EL (cell line): ENCODE measurements around the gene MGLL.

ENCODE experiments used
- DNase-seq: peaks from one replicate; pipeline ENCODE4 v3.0.0-alpha.2; 2016

The MGLL gene

DNA sequence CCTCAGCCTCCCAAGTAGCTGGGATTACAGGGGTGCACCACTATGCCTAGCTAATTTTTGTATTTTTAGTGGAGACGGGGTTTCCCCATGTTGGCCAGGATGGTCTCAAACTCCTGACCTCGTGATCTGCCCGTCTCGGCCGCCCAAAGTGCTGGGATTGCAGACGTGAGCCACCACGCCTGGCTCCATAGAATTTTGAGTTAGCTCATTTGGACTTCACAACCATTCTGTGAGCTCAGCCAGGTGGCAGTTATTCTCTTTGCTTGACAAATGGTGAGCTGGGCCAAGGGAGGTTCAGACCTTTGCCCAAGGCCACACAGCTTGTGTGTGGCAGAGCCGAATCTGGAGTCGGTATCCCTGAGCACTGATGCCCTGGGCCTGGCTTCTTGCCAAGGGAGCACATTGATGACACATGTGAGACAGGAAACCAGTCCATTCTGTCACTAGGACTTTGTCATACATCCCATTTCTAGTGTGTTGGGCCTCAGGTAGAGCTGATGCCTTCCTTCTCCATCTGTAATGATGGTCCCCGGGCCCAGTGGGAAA, 175.7 kb downstream of the MGLL start:
- DNase-seq: no peak

DNA sequence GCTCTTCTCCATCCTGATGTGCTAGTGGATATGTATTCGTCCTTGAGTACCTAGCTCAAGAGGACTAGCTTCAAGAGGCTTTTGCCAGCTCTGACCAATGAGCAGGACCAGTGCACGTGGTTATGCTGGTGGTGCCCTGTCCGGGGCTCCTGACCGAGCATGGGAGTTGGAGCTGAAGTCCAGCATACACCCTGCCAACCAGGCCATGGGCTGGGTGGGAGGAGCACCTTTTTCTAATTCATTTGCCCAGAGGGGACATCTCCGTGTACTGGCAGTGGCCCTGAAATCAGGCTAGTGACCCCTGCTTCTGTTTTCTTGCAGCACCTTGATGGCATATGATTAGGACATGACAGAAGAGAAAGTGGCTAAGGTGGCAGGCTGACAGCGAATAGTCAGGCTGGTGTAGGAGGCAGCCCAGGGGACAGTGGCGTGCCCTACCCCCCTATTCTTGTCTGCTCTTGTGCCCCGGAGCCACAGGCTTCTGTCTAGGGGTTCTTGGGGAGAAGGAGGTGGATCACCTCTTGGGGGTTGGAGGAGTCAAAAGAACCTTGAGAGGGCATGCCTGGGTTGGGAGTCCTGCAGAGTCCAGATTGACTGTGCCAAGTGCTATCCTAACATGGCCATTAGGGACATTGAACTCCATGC, 176.8 kb downstream of the MGLL start:
- DNase-seq: no peak

DNA sequence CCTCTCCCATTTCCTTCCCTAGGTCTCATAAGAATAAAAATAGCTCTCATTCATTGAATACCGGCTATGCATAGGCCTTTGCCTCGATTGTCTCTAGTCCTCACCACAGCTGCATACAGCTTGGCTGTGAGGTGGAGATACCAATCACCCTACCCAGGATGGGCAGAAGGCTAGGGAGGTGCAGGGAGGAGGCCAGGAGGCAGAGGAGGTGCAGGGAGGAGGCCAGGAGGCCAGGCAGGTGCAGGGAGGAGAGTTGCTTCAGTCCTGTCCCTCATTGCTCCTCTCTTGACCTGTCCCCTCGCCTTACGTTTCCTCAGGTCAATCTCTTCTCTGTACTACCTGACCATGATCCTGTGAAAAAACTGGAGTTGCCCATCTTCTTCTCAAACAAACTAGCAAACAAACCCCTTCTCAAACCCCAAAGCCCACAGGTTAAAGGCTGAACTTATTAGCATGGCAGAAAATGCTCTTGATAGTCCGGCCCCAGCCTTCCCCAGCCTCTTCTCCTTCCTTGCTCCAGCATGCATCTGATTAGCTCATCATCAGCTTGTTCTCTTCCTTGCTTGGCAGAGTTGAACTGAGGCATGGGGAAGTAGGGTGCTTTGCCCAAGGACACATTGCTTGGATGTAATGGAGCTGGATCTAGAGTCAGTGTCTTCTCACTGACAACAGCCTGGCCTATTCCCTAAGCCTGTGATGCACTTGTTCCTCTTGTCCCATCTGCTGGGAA, 177.5 kb downstream of the MGLL start:
- no peak for DNase-seq

DNA sequence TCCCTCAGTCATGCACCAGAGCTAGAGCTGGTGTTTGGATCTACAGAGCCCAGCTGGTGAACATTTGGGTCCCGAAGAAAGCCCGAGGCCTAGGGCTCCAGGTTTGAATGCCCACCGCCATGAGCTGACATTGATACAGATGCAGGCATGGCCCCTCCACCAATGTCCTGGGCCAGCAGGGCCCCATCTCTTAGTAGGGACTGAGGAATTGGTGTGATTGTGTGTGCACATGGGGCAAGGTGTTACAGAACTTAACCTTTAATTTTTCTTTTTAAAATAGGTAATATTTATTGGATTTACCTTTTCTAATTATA, 182.3 kb downstream of the MGLL start:
- DNase-seq: no peak

DNA sequence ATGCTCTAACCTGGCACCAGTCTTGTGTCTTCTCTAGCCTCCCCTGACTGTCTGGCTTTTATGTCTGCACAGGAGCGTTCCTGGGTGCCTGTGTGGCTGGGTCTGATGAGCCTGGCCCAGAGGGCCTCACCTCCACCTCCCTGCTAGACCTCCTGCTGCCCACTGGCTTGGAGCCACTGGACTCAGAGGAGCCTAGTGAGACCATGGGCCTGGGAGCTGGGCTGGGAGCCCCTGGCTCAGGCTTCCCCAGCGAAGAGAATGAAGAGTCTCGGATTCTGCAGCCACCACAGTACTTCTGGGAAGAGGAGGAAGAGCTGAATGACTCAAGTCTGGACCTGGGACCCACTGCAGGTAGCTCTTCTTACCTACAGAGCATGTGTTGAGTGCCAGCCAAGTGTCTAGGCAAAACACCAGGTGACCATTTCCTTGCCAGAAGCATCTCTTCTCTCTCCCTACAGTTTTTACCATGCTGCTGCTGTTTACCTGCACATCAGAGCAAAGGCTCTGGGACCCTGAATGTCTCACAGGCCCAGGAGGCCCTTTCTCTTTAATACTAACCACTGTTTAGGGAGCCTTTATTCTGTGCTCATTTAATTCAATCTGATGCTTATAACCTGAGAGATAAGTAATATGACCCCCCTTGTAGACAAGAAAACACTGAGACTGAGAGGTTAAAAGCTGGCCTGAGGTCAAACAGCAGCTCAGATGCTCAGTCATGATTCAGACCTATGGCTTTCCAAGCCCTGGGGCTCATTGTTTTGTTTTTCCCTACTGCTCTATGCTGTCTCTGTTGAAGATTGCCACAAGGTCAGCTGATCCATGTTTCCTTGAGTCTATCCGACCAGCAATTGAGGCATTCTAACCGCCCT, 182.9 kb downstream of the MGLL start:
- DNase-seq: peak; percentile 83
